HepG2 (cell line): Measurements from ENCODE around the gene SLIT3. TPM values are rescaled to one million over a fixed set of nuclear protein-coding genes. Genes with fewer than 3 reads are reported as not detected.
A peak's percentile ranks its signal among the peaks of the same experiment; 100 is the strongest.

Source experiments
- AKAP8 ChIP-seq: sonication (generic); formaldehyde crosslinking; IDR thresholded peaks from 2 replicates; pipeline ENCODE4 v1.5.1; 2020; ENCODE audit warnings: mild to moderate bottlenecking, missing genetic modification reagents
- ATF4 ChIP-seq, 2 experiments: fragments of 450-650 bp in 1 of 2; sonication (generic) in 1 of 2; formaldehyde crosslinking; IDR thresholded peaks; 2 replicates each; pipeline versions ENCODE4 v1.5.0 to v1.8.0; 2020 to 2022; ENCODE audit warnings: mild to moderate bottlenecking in 1 of 2, missing genetic modification reagents in 1 of 2
- BRCA1 ChIP-seq: sonication (generic); formaldehyde crosslinking; IDR thresholded peaks from 2 replicates; pipeline ENCODE4 v1.4.0; 2020; ENCODE audit warnings: missing genetic modification reagents
- E2F1 ChIP-seq: sonication (generic); formaldehyde crosslinking; IDR thresholded peaks from 2 replicates; pipeline ENCODE4 v1.5.0; 2020; ENCODE audit warnings: missing genetic modification reagents
- ERF ChIP-seq: IDR thresholded peaks from 2 replicates; pipeline ENCODE4 v1.6.1; 2018; ENCODE audit warnings: missing biosample characterization, missing genetic modification reagents
- GFI1 ChIP-seq: sonication (generic); formaldehyde crosslinking; IDR thresholded peaks from 2 replicates; pipeline ENCODE4 v1.5.0; 2020; ENCODE audit warnings: missing genetic modification reagents, mild to moderate bottlenecking, borderline replicate concordance
- HDAC2 ChIP-seq: sonication (generic); formaldehyde crosslinking; IDR thresholded peaks from 2 replicates; pipeline ENCODE4 v1.4.0; 2020; ENCODE audit warnings: missing genetic modification reagents
- NFKBIZ ChIP-seq: IDR thresholded peaks from 2 replicates; pipeline ENCODE4 v1.6.1; 2018; ENCODE audit warnings: missing genetic modification reagents, missing compliant biosample characterization
- NFYC ChIP-seq: IDR thresholded peaks from 2 replicates; pipeline ENCODE4 v1.6.1; 2016; ENCODE audit warnings: missing genetic modification reagents, missing compliant biosample characterization
- PAF1 ChIP-seq: IDR thresholded peaks from 2 replicates; pipeline ENCODE4 v1.6.1; 2016; ENCODE audit warnings: missing genetic modification reagents, missing compliant biosample characterization
- REXO4 ChIP-seq: sonication (generic); formaldehyde crosslinking; IDR thresholded peaks from 2 replicates; pipeline ENCODE4 v1.8.0; 2022; ENCODE audit warnings: missing genetic modification reagents, mild to moderate bottlenecking, borderline replicate concordance
- TCF12 ChIP-seq, 2 experiments: fragments of 450-650 bp in 1 of 2; sonication (generic) in 1 of 2; formaldehyde crosslinking in 1 of 2; IDR thresholded peaks; 2 replicates each; pipeline versions ENCODE4 v1.6.1 to v1.8.0; 2017 to 2022; ENCODE audit warnings: antibody characterized with exemption in 1 of 2, mild to moderate bottlenecking in 1 of 2, missing genetic modification reagents in 1 of 2, moderate library complexity in 1 of 2
- ZBTB26 ChIP-seq: IDR thresholded peaks from 2 replicates; pipeline ENCODE4 v1.6.1; 2016; ENCODE audit warnings: missing compliant biosample characterization, missing genetic modification reagents, borderline replicate concordance
- ZBTB42 ChIP-seq: sonication (generic); formaldehyde crosslinking; IDR thresholded peaks from 2 replicates; pipeline ENCODE4 v1.5.0; 2020; ENCODE audit warnings: mild to moderate bottlenecking, missing genetic modification reagents
- ZFP91 ChIP-seq: sonication (generic); formaldehyde crosslinking; IDR thresholded peaks from 2 replicates; pipeline ENCODE4 v1.9.0; 2022; ENCODE audit warnings: missing genetic modification reagents, mild to moderate bottlenecking, borderline replicate concordance
- ZNF12 ChIP-seq: sonication (generic); formaldehyde crosslinking; IDR thresholded peaks from 2 replicates; pipeline ENCODE4 v1.5.0; 2020; ENCODE audit warnings: missing genetic modification reagents
- ZNF382 ChIP-seq: sonication (generic); formaldehyde crosslinking; IDR thresholded peaks from 2 replicates; pipeline ENCODE4 v1.5.0; 2020; ENCODE audit warnings: missing genetic modification reagents, mild to moderate bottlenecking, borderline replicate concordance
- ZNF383 ChIP-seq: sonication (generic); formaldehyde crosslinking; IDR thresholded peaks from 2 replicates; pipeline ENCODE4 v1.4.0; 2020; ENCODE audit warnings: missing genetic modification reagents, mild to moderate bottlenecking, borderline replicate concordance
- ZNF512 ChIP-seq: sonication (generic); formaldehyde crosslinking; IDR thresholded peaks from 2 replicates; pipeline ENCODE4 v1.4.0; 2020; ENCODE audit warnings: mild to moderate bottlenecking, missing genetic modification reagents
- ZNF770 ChIP-seq: sonication (generic); formaldehyde crosslinking; IDR thresholded peaks from 2 replicates; pipeline ENCODE4 v1.5.0; 2020; ENCODE audit warnings: mild to moderate bottlenecking, missing genetic modification reagents
- polyA plus RNA-seq, 8 experiments: library from polyadenylated mRNA; depleted of rRNA in 3 of 8; stranded (reverse) in 7 of 8; unstranded in 1 of 8; fragments of >200 nt; fragmentation: Illumina TruSeq in 4 of 8; extraction: Trizol in 4 of 8; gene quantifications; 2 replicates each; pipeline versions ENCODE4 v1.2.1 to v1.2.3, GENCODE V29; 2011 to 2016; ENCODE audit warnings: low read depth in 4 of 8, missing spikeins in 1 of 8, mixed read lengths in 1 of 8; ENCODE audit not compliant: insufficient read depth in 1 of 8
- total RNA-seq, 5 experiments: library from RNA; depleted of rRNA; stranded (reverse); fragments of >200 nt; fragmentation: Illumina TruSeq; extraction: Trizol; gene quantifications; 2 replicates each; pipeline ENCODE4 v1.2.3, GENCODE V29; 2016; ENCODE audit warnings: low read depth in 1 of 5

Gene SLIT3
- total and polyA plus RNA-seq, 2 of the 13 experiments (the other 11 are each of a cell fraction or from before 2014, with no cell fraction given) = not detected

- TF ChIP-seq ZNF770 (no peak), AKAP8 (CRISPR knock-in tag) (no peak), NFKBIZ (CRISPR knock-in tag) (no peak), ZNF512 (CRISPR knock-in tag) (no peak), REXO4 (CRISPR knock-in tag) (no peak), PAF1 (CRISPR knock-in tag) (no peak), HDAC2 (peak; percentile 91), ERF (CRISPR knock-in tag) (peak; percentile 50; the same call in 1 of the 2 replicates), ZBTB42 (CRISPR knock-in tag) (no peak), NFYC (CRISPR knock-in tag) (no peak), GFI1 (CRISPR knock-in tag) (peak; percentile 85; the same call in 1 of the 2 replicates), E2F1 (CRISPR knock-in tag) (0 out of 2 replicates have a peak, but pooled peaks have one; percentile 45), ZBTB26 (peak; percentile 35; the same call in 1 of the 2 replicates), ZNF382 (CRISPR knock-in tag) (no peak), ATF4 (CRISPR knock-in tag; IDR thresholded peaks at IDR 0.05) (peak in 1 of 2 experiments; percentile 60; a peak in 2 of 4 replicates), TCF12 (IDR thresholded peaks at IDR 0.05) (no peak), TCF12 (CRISPR knock-in tag; IDR thresholded peaks at IDR 0.05) (peak; percentile 21; the same call in 1 of the 2 replicates), ZFP91 (CRISPR knock-in tag) (no peak), BRCA1 (CRISPR knock-in tag) (0 out of 2 replicates have a peak, but pooled peaks have one; percentile 30), ZNF12 (peak; percentile 96), ZNF383 (CRISPR knock-in tag) (peak; percentile 59; the same call in 1 of the 2 replicates)
Observed at GRCh38 chr5:168624850-168625364, 676.0 kb downstream of the SLIT3 start (continued).
